ENCODE measurements around the gene LRRC39.

The LRRC39 gene

GRCh38 chr1:100147875-100148274, 30.2 kb downstream of the LRRC39 start:
- H2BK120ac ChIP-seq (ENCODE audit: low read depth, low read length), result no peak overlapping the region
- DNase-seq (ENCODE audit: low spot score), result no peak

GRCh38 chr1:100146958-100147357, 31.1 kb downstream of the LRRC39 start:
- H3K23ac ChIP-seq (ENCODE audit: low read depth, low read length, poor library complexity), result no peak overlapping the region
- DNase-seq (ENCODE audit: low spot score), result no peak
- WGBS, 2 donors (ENCODE audit: extremely low coverage in 2 of 2, insufficient read length in 2 of 2, insufficient replicate concordance in 1 of 2), result no CpG with 5 or more reads among the region's 1 CpG
- H4K8ac ChIP-seq (ENCODE audit: low read depth, low read length), result no peak overlapping the region
- H3K9me3 ChIP-seq (replicated peaks in 1 of 2; ENCODE audit: control insufficient read depth in 2 of 2, insufficient read depth in 1 of 2, low read depth in 1 of 2, low read length in 2 of 2), result no peaks in the 10 kb centered on the region
- no peaks in the 10 kb centered on the region for H3K4me1 ChIP-seq (ENCODE audit: control insufficient read depth in 2 of 2, insufficient read depth in 1 of 2, low read depth in 1 of 2, low read length in 2 of 2)
- no peak overlapping the region for H2AFZ ChIP-seq (ENCODE audit: low read length)
- H2BK15ac ChIP-seq (ENCODE audit: low read length), result no peak overlapping the region
- H3K18ac ChIP-seq (ENCODE audit: low read length), result no peak overlapping the region
- H3K27ac ChIP-seq (replicated peaks; ENCODE audit: low read length), result no peak overlapping the region
- no peak overlapping the region for H2BK12ac ChIP-seq (ENCODE audit: low read length)
- H3K4ac ChIP-seq (ENCODE audit: low read length), result no peak overlapping the region
- no peak overlapping the region for H2BK120ac ChIP-seq (ENCODE audit: low read depth, low read length)
- no peak overlapping the region for H3K9ac ChIP-seq (ENCODE audit: low read depth, low read length, poor library complexity)
- no peak overlapping the region for H3K4me2 ChIP-seq (ENCODE audit: insufficient read depth, low read length, poor library complexity, severe bottlenecking)
- H3K4me3 ChIP-seq (ENCODE audit: low read length in 2 of 2), result no peak overlapping the region
- no peak overlapping the region for H3K14ac ChIP-seq (ENCODE audit: low read length)
- no peak overlapping the region for H4K91ac ChIP-seq (ENCODE audit: low read depth, low read length, poor library complexity)
- H3K27me3 ChIP-seq (ENCODE audit: control insufficient read depth in 3 of 3, insufficient read depth in 3 of 3, low read depth in 1 of 3, low read length in 3 of 3), result no peaks in the 10 kb centered on the region
- H2BK5ac ChIP-seq (ENCODE audit: low read length), result no peak overlapping the region
- H2AK5ac ChIP-seq (ENCODE audit: low read depth, low read length), result no peak overlapping the region
- no peaks in the 10 kb centered on the region for H3K79me1 ChIP-seq (ENCODE audit: low read depth, low read length)
- H3K36me3 ChIP-seq (replicated peaks in 1 of 2; ENCODE audit: control insufficient read depth in 2 of 2, insufficient read depth in 2 of 2, low read length in 2 of 2), result peaks cover 14 to 89% of the 10 kb centered on the region in 2 donors

More at GRCh38 chr1:100147875-100148274, 30.2 kb downstream of the LRRC39 start:
- Histone ChIP-seq H3K4me1 (ENCODE audit: control insufficient read depth in 2 of 2, insufficient read depth in 1 of 2, low read depth in 1 of 2, low read length in 2 of 2) (no peaks in the 10 kb centered on the region), H3K18ac (ENCODE audit: low read length) (no peak overlapping the region), H3K27ac (replicated peaks; ENCODE audit: low read length) (no peak overlapping the region), H2BK15ac (ENCODE audit: low read length) (no peak overlapping the region), H3K9me3 (replicated peaks in 1 of 2; ENCODE audit: control insufficient read depth in 2 of 2, insufficient read depth in 1 of 2, low read depth in 1 of 2, low read length in 2 of 2) (no peaks in the 10 kb centered on the region), H2AFZ (ENCODE audit: low read length) (no peak overlapping the region), H3K4me3 (ENCODE audit: low read length in 2 of 2) (no peak overlapping the region), H4K8ac (ENCODE audit: low read depth, low read length) (no peak overlapping the region), H3K23ac (ENCODE audit: low read depth, low read length, poor library complexity) (no peak overlapping the region), H2BK12ac (ENCODE audit: low read length) (no peak overlapping the region), H3K9ac (ENCODE audit: low read depth, low read length, poor library complexity) (no peak overlapping the region), H2BK5ac (ENCODE audit: low read length) (no peak overlapping the region), H3K27me3 (ENCODE audit: control insufficient read depth in 3 of 3, insufficient read depth in 3 of 3, low read depth in 1 of 3, low read length in 3 of 3) (no peaks in the 10 kb centered on the region), H3K14ac (ENCODE audit: low read length) (no peak overlapping the region), H3K4ac (ENCODE audit: low read length) (no peak overlapping the region), H3K79me1 (ENCODE audit: low read depth, low read length) (no peaks in the 10 kb centered on the region), H2AK5ac (ENCODE audit: low read depth, low read length) (no peak overlapping the region), H3K4me2 (ENCODE audit: insufficient read depth, low read length, poor library complexity, severe bottlenecking) (no peak overlapping the region), H4K91ac (ENCODE audit: low read depth, low read length, poor library complexity) (no peak overlapping the region), H3K36me3 (replicated peaks in 1 of 2; ENCODE audit: control insufficient read depth in 2 of 2, insufficient read depth in 2 of 2, low read length in 2 of 2) (peaks cover 11 to 79% of the 10 kb centered on the region in 2 donors)
- WGBS, 2 donors (ENCODE audit: extremely low coverage in 2 of 2, insufficient read length in 2 of 2, insufficient replicate concordance in 1 of 2), result no CpG with 5 or more reads among the region's 4 CpGs

GRCh38 chr1:100145116-100145515, 32.9 kb downstream of the LRRC39 start:
- Histone ChIP-seq H3K9ac (ENCODE audit: low read depth, low read length, poor library complexity) (no peak overlapping the region), H3K18ac (ENCODE audit: low read length) (no peak overlapping the region), H3K4ac (ENCODE audit: low read length) (no peak overlapping the region), H2BK12ac (ENCODE audit: low read length) (no peak overlapping the region), H3K23ac (ENCODE audit: low read depth, low read length, poor library complexity) (no peak overlapping the region), H3K4me2 (ENCODE audit: insufficient read depth, low read length, poor library complexity, severe bottlenecking) (no peak overlapping the region), H2BK120ac (ENCODE audit: low read depth, low read length) (no peak overlapping the region), H2AK5ac (ENCODE audit: low read depth, low read length) (no peak overlapping the region), H4K8ac (ENCODE audit: low read depth, low read length) (no peak overlapping the region), H2BK5ac (ENCODE audit: low read length) (no peak overlapping the region), H3K4me1 (ENCODE audit: control insufficient read depth in 2 of 2, insufficient read depth in 1 of 2, low read depth in 1 of 2, low read length in 2 of 2) (no peaks in the 10 kb centered on the region), H2BK15ac (ENCODE audit: low read length) (no peak overlapping the region), H3K27me3 (ENCODE audit: control insufficient read depth in 3 of 3, insufficient read depth in 3 of 3, low read depth in 1 of 3, low read length in 3 of 3) (no peaks in the 10 kb centered on the region), H3K9me3 (replicated peaks in 1 of 2; ENCODE audit: control insufficient read depth in 2 of 2, insufficient read depth in 1 of 2, low read depth in 1 of 2, low read length in 2 of 2) (no peaks in the 10 kb centered on the region), H3K27ac (replicated peaks; ENCODE audit: low read length) (no peak overlapping the region), H4K91ac (ENCODE audit: low read depth, low read length, poor library complexity) (no peak overlapping the region), H3K36me3 (replicated peaks in 1 of 2; ENCODE audit: control insufficient read depth in 2 of 2, insufficient read depth in 2 of 2, low read length in 2 of 2) (peaks cover 17 to 100% of the 10 kb centered on the region in 2 donors), H2AFZ (ENCODE audit: low read length) (no peak overlapping the region), H3K14ac (ENCODE audit: low read length) (no peak overlapping the region), H3K4me3 (ENCODE audit: low read length in 2 of 2) (no peak overlapping the region), H3K79me1 (ENCODE audit: low read depth, low read length) (no peaks in the 10 kb centered on the region)
- WGBS, 2 donors (ENCODE audit: extremely low coverage in 2 of 2, insufficient read length in 2 of 2, insufficient replicate concordance in 1 of 2), result no CpG with 5 or more reads among the region's 3 CpGs
- no peak for DNase-seq (ENCODE audit: low spot score)

- H3K4me1 ChIP-seq (ENCODE audit: control insufficient read depth in 2 of 2, insufficient read depth in 1 of 2, low read depth in 1 of 2, low read length in 2 of 2), result no peaks in the 10 kb centered on the region
- no peak overlapping the region for H4K8ac ChIP-seq (ENCODE audit: low read depth, low read length)
- no peaks in the 10 kb centered on the region for H3K9me3 ChIP-seq (replicated peaks in 1 of 2; ENCODE audit: control insufficient read depth in 2 of 2, insufficient read depth in 1 of 2, low read depth in 1 of 2, low read length in 2 of 2)
- no peak overlapping the region for H2BK120ac ChIP-seq (ENCODE audit: low read depth, low read length)
- H2BK15ac ChIP-seq (ENCODE audit: low read length), result no peak overlapping the region
- no peak overlapping the region for H3K23ac ChIP-seq (ENCODE audit: low read depth, low read length, poor library complexity)
- H3K9ac ChIP-seq (ENCODE audit: low read depth, low read length, poor library complexity), result no peak overlapping the region
- H3K27me3 ChIP-seq (ENCODE audit: control insufficient read depth in 3 of 3, insufficient read depth in 3 of 3, low read depth in 1 of 3, low read length in 3 of 3), result no peaks in the 10 kb centered on the region
- H3K4ac ChIP-seq (ENCODE audit: low read length), result no peak overlapping the region
- 100% methylated on average over 1 of the region's 3 CpGs for WGBS, 2 donors (ENCODE audit: extremely low coverage in 2 of 2, insufficient read length in 2 of 2, insufficient replicate concordance in 1 of 2)
- no peak overlapping the region for H2BK5ac ChIP-seq (ENCODE audit: low read length)
- no peak overlapping the region for H3K18ac ChIP-seq (ENCODE audit: low read length)
- H3K4me2 ChIP-seq (ENCODE audit: insufficient read depth, low read length, poor library complexity, severe bottlenecking), result no peak overlapping the region
- no peak for DNase-seq (ENCODE audit: low spot score)
- H4K91ac ChIP-seq (ENCODE audit: low read depth, low read length, poor library complexity), result no peak overlapping the region
- no peak overlapping the region for H2BK12ac ChIP-seq (ENCODE audit: low read length)
- no peak overlapping the region for H3K4me3 ChIP-seq (ENCODE audit: low read length in 2 of 2)
- no peak overlapping the region for H3K27ac ChIP-seq (replicated peaks; ENCODE audit: low read length)
- H2AK5ac ChIP-seq (ENCODE audit: low read depth, low read length), result no peak overlapping the region
- H3K14ac ChIP-seq (ENCODE audit: low read length), result no peak overlapping the region
- no peaks in the 10 kb centered on the region for H3K79me1 ChIP-seq (ENCODE audit: low read depth, low read length)
- H3K36me3 ChIP-seq (replicated peaks in 1 of 2; ENCODE audit: control insufficient read depth in 2 of 2, insufficient read depth in 2 of 2, low read length in 2 of 2), result peaks cover 21 to 100% of the 10 kb centered on the region in 2 donors
- H2AFZ ChIP-seq (ENCODE audit: low read length), result no peak overlapping the region
These were observed 35.7 kb downstream of the LRRC39 start for GRCh38 chr1:100142343-100142742.
